ENCODE data around the gene SLC20A1. TPM values are rescaled to one million over a fixed set of nuclear protein-coding genes. Genes with fewer than 3 reads are reported as not detected.

The SLC20A1 gene
- total and polyA plus RNA-seq, 3 experiments from 2014 or later = 68.0 to 105 (median 102) TPM

GRCh38 chr2:112618383-112618782 is 27.4 kb upstream of the SLC20A1 start:
- Mint-ChIP-seq H3K4me3 (no peak overlapping the region), H3K27me3 (no peaks in the 10 kb centered on the region), H3K27ac (no peak overlapping the region), H3K36me3 (peaks cover 0 to 6% (median 0%) of the 10 kb centered on the region in 3 donors), H3K4me1 (no peaks in the 10 kb centered on the region), H3K9me3 (no peaks in the 10 kb centered on the region)
- Histone ChIP-seq H3K4me3 (ENCODE audit: low read length) (no peak overlapping the region), H3K27ac (ENCODE audit: low read depth, low read length) (no peak overlapping the region), H3K27me3 (ENCODE audit: insufficient read depth, low read length, poor library complexity, severe bottlenecking) (no peaks in the 10 kb centered on the region), H3K4me1 (ENCODE audit: insufficient read depth, low read length) (no peaks in the 10 kb centered on the region), H3K36me3 (ENCODE audit: insufficient read depth, low read length) (no peaks in the 10 kb centered on the region), H3K9me3 (ENCODE audit: low read length) (no peaks in the 10 kb centered on the region)
- no peak for DNase-seq
- POLR2A ChIA-PET = no interaction called here
- CTCF ChIA-PET = interaction anchor here (0.9 kb wide), 1 partner anchor 18 kb away, joined by 3 read pairs; no protein-coding TSS in a partner anchor

- Histone ChIP-seq H3K27me3 (ENCODE audit: insufficient read depth, low read length, poor library complexity, severe bottlenecking) (no peaks in the 10 kb centered on the region), H3K4me3 (ENCODE audit: low read length) (no peak overlapping the region), H3K36me3 (ENCODE audit: insufficient read depth, low read length) (no peaks in the 10 kb centered on the region), H3K4me1 (ENCODE audit: insufficient read depth, low read length) (peaks cover 31% of the 10 kb centered on the region), H3K9me3 (ENCODE audit: low read length) (no peaks in the 10 kb centered on the region), H3K27ac (ENCODE audit: low read depth, low read length) (no peak overlapping the region)
- no peak overlapping the region for H3K4me3 Mint-ChIP-seq
- no peaks in the 10 kb centered on the region for H3K36me3 Mint-ChIP-seq
- peak overlapping the region in 2 of 8 donors; percentile 9 to 79 for H3K27ac Mint-ChIP-seq
- H3K27me3 Mint-ChIP-seq = no peaks in the 10 kb centered on the region
- CTCF ChIA-PET = interaction anchor here (1.0 to 5.5 kb wide), 5 partner anchors 8 to 69 kb away, joined by 3 to 28 read pairs (median 5); partner anchors contain the start of gene SLC20A1
- H3K9me3 Mint-ChIP-seq = no peaks in the 10 kb centered on the region
- POLR2A ChIA-PET = interaction anchor here (1.2 kb wide), 1 partner anchor 10 kb away, joined by 3 read pairs; no protein-coding TSS in a partner anchor
- peaks cover 27 to 34% (median 32%) of the 10 kb centered on the region in 3 donors for H3K4me1 Mint-ChIP-seq
- DNase-seq = no peak
Observed at GRCh38 chr2:112621790-112622527, 23.8 kb upstream of the SLC20A1 start.

- H3K4me1 ChIP-seq (ENCODE audit: insufficient read depth, low read length) = peaks cover 37% of the 10 kb centered on the region
Observed at GRCh38 chr2:112622528-112622849, 23.2 kb upstream of the SLC20A1 start.

DNA sequence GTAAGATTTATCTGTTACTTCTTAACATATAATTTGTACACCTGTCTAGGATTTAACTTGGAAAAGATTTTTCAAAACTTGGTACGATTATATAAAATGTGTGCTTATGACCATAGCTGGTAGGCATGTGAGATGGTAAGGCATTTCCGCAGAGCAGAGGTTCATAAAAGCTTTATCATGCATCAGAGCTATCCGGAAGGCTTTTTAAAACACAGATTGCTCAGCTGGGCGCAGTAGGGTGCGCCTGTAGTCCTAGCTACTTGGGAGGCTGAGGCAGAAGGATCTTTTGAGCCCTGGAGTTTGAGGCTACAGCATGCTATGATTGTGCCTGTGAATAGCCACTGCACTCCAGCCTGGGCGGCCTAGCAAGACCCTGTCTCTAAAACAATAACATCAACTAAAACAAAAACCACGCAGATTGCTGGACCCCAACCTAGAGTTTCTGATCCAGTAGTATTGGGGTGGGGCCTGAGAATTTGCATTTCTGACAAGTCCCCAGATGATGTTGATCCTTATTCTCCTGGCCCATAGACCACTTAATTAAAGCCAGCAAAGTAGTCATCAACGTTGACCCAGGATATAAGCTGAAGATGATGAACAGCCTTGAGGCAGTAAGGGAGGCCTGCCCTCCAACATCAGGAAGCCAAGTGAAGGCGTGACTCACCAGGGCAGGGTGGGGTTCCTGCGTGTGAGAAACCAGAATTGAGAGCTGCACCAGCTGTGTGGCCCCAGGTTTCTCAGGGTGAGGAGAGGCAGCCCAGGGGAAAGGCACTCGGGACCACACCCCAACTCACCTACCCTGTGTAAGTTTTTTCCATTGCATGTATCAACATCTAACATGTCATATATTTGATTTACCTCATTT is 21.6 kb upstream of the SLC20A1 start:
- peak overlapping the region; percentile 8 to 83 (median 61) for H3K4me3 Mint-ChIP-seq
- no peaks in the 10 kb centered on the region for H3K27me3 Mint-ChIP-seq
- peaks cover 45 to 55% (median 51%) of the 10 kb centered on the region in 3 donors for H3K4me1 Mint-ChIP-seq
- Histone ChIP-seq H3K27ac (ENCODE audit: low read depth, low read length) (no peak overlapping the region), H3K9me3 (ENCODE audit: low read length) (no peaks in the 10 kb centered on the region), H3K4me1 (ENCODE audit: insufficient read depth, low read length) (peaks cover 49% of the 10 kb centered on the region), H3K27me3 (ENCODE audit: insufficient read depth, low read length, poor library complexity, severe bottlenecking) (no peaks in the 10 kb centered on the region), H3K4me3 (ENCODE audit: low read length) (no peak overlapping the region), H3K36me3 (ENCODE audit: insufficient read depth, low read length) (no peaks in the 10 kb centered on the region)
- no peaks in the 10 kb centered on the region for H3K36me3 Mint-ChIP-seq
- peak in 4 of 5 donors; percentile 53 to 86 (median 60) for DNase-seq
- no peaks in the 10 kb centered on the region for H3K9me3 Mint-ChIP-seq
- CTCF ChIA-PET = interaction anchor here (0.6 to 12.6 kb wide), 14 partner anchors 11 to 118 kb away, joined by 3 to 147 read pairs (median 4); partner anchors contain the start of gene SLC20A1
- H3K27ac Mint-ChIP-seq = peak overlapping the region; percentile 44 to 86 (median 74)
- POLR2A ChIA-PET = interaction anchor here (0.7 to 2.3 kb wide), 7 partner anchors 10 to 83 kb away, joined by 3 to 12 read pairs (median 4); partner anchors contain the start of gene SLC20A1

More at GRCh38 chr2:112622528-112622849, 23.2 kb upstream of the SLC20A1 start:
- no peaks in the 10 kb centered on the region for H3K36me3 ChIP-seq (ENCODE audit: insufficient read depth, low read length)
- Mint-ChIP-seq H3K4me3 (no peak overlapping the region), H3K4me1 (peaks cover 33 to 39% (median 37%) of the 10 kb centered on the region in 3 donors), H3K9me3 (no peaks in the 10 kb centered on the region), H3K27ac (no peak overlapping the region), H3K27me3 (no peaks in the 10 kb centered on the region), H3K36me3 (no peaks in the 10 kb centered on the region)
- no peaks in the 10 kb centered on the region for H3K9me3 ChIP-seq (ENCODE audit: low read length)
- H3K27ac ChIP-seq (ENCODE audit: low read depth, low read length) = no peak overlapping the region
- ChIA-PET CTCF (interaction anchor here (1.0 to 5.5 kb wide), 3 partner anchors 11 to 23 kb away, joined by 3 to 28 read pairs (median 5); partner anchors contain the start of gene SLC20A1), POLR2A (interaction anchor here (0.6 to 1.2 kb wide), 3 partner anchors 9 to 1944 kb away, joined by 3 to 4 read pairs (median 3); no protein-coding TSS in a partner anchor)
- DNase-seq = no peak
- no peak overlapping the region for H3K4me3 ChIP-seq (ENCODE audit: low read length)
- H3K27me3 ChIP-seq (ENCODE audit: insufficient read depth, low read length, poor library complexity, severe bottlenecking) = no peaks in the 10 kb centered on the region

DNA sequence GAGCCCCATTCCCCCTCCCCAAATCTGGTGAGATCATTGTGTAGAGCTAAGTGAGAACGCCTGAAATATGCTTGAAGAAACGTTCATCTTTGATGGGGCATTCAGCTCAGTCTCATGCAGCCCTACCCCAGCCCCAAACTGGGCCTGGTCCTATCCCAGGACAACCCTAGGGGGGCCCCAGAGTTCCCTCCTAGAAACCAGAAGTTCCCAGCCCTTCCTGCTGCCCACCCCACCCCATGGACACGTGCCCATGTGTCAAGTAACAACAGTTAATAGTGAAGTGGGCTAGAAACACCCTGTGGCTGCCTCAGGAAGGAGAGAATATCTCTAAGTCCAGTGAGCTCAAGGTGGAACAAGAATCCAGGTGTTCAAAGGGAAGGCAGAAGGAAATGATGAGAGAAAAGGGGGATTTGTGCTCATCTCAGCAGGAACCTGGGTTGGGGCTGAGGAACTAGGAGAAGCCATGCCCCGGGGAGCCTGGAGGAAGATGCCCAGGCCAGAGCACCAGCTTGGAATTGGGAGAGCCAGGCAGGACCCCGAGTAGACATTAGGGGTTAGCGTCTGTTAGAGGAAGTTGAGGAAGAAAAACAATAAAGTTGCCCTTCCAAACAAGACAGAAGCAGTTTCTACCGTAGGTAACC is 20.1 kb upstream of the SLC20A1 start:
- Mint-ChIP-seq H3K27me3 (no peaks in the 10 kb centered on the region), H3K4me3 (peak overlapping the region in 3 of 7 donors; percentile 32 to 75 (median 41)), H3K36me3 (peaks cover 0 to 3% (median 0%) of the 10 kb centered on the region in 3 donors), H3K4me1 (peaks cover 58 to 69% (median 65%) of the 10 kb centered on the region in 3 donors), H3K9me3 (peaks cover 0 to under 1% (median 0%) of the 10 kb centered on the region in 5 donors), H3K27ac (peak overlapping the region in 5 of 8 donors; percentile 70 to 88 (median 83))
- Histone ChIP-seq H3K4me3 (ENCODE audit: low read length) (no peak overlapping the region), H3K4me1 (ENCODE audit: insufficient read depth, low read length) (peaks cover 64% of the 10 kb centered on the region), H3K9me3 (ENCODE audit: low read length) (no peaks in the 10 kb centered on the region), H3K36me3 (ENCODE audit: insufficient read depth, low read length) (no peaks in the 10 kb centered on the region), H3K27me3 (ENCODE audit: insufficient read depth, low read length, poor library complexity, severe bottlenecking) (no peaks in the 10 kb centered on the region), H3K27ac (ENCODE audit: low read depth, low read length) (no peak overlapping the region)
- ChIA-PET CTCF (interaction anchor here (0.7 to 12.6 kb wide), 18 partner anchors 9 to 105 kb away, joined by 3 to 147 read pairs (median 5); partner anchors contain the start of gene SLC20A1), POLR2A (interaction anchor here (2.3 kb wide), 1 partner anchor 21 kb away, joined by 12 read pairs; no protein-coding TSS in a partner anchor)
- DNase-seq = peak in 1 of 5 donors; percentile 13

DNA sequence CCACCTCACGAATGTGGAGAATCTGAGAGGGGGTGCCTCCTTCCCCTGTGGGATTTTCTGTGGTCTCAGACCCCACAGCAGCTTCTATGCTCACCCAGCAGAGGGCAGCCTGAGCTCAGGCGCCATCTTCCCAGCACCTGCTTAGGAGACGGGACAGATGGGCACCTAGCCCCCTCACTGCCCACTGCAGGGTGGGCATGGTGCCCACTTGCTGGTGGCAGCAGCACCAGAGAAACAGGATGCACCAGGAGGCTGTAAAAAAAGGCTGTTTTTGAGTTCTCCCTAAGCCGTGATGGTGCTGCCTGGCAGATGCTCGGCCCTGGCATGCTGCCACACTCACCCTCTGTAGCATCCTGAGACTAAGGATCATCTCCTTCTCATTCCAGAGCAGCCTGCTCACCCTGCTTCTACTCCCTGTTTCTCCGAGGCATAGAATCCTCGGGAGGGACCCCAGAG is 19.1 kb upstream of the SLC20A1 start:
- H3K36me3 ChIP-seq (ENCODE audit: insufficient read depth, low read length) = no peaks in the 10 kb centered on the region
- DNase-seq = peak; percentile 35 to 79 (median 61)
- H3K4me1 ChIP-seq (ENCODE audit: insufficient read depth, low read length) = peaks cover 73% of the 10 kb centered on the region
- H3K27ac ChIP-seq (ENCODE audit: low read depth, low read length) = no peak overlapping the region
- Mint-ChIP-seq H3K27ac (peak overlapping the region in 7 of 8 donors; percentile 79 to 96 (median 88)), H3K36me3 (peaks cover 0 to 3% (median 2%) of the 10 kb centered on the region in 3 donors), H3K4me1 (peaks cover 68 to 79% (median 76%) of the 10 kb centered on the region in 3 donors), H3K9me3 (peaks cover 0 to 4% (median 0%) of the 10 kb centered on the region in 5 donors), H3K4me3 (peak overlapping the region; percentile 13 to 88 (median 72)), H3K27me3 (peaks cover 0 to 2% of the 10 kb centered on the region in 2 donors)
- ChIA-PET POLR2A (interaction anchor here (0.5 to 1.5 kb wide), 2 partner anchors 19 to 102 kb away, joined by 3 to 9 read pairs; partner anchors contain the start of gene SLC20A1), CTCF (interaction anchor here (0.6 to 12.6 kb wide), 22 partner anchors 8 to 105 kb away, joined by 3 to 147 read pairs (median 5); partner anchors contain the start of gene SLC20A1)
- H3K27me3 ChIP-seq (ENCODE audit: insufficient read depth, low read length, poor library complexity, severe bottlenecking) = no peaks in the 10 kb centered on the region
- H3K4me3 ChIP-seq (ENCODE audit: low read length) = peak overlapping the region; percentile 58
- H3K9me3 ChIP-seq (ENCODE audit: low read length) = no peaks in the 10 kb centered on the region

All from CD8-positive, alpha-beta memory T cell (primary cell).